Ovary (tissue), 1 donor: ENCODE data around the gene LSM12.

Source experiments
- EP300 ChIP-seq: sonication (generic); formaldehyde crosslinking; IDR thresholded peaks from one replicate; pipeline ENCODE4 v1.6.1; 2017; ENCODE audit warnings: antibody characterized with exemption
- POLR2A ChIP-seq: fragments of 450-650 bp; IDR thresholded peaks from one replicate; pipeline ENCODE4 v1.6.1; 2017; ENCODE audit warnings: antibody characterized with exemption, mild to moderate bottlenecking, moderate library complexity

DNA sequence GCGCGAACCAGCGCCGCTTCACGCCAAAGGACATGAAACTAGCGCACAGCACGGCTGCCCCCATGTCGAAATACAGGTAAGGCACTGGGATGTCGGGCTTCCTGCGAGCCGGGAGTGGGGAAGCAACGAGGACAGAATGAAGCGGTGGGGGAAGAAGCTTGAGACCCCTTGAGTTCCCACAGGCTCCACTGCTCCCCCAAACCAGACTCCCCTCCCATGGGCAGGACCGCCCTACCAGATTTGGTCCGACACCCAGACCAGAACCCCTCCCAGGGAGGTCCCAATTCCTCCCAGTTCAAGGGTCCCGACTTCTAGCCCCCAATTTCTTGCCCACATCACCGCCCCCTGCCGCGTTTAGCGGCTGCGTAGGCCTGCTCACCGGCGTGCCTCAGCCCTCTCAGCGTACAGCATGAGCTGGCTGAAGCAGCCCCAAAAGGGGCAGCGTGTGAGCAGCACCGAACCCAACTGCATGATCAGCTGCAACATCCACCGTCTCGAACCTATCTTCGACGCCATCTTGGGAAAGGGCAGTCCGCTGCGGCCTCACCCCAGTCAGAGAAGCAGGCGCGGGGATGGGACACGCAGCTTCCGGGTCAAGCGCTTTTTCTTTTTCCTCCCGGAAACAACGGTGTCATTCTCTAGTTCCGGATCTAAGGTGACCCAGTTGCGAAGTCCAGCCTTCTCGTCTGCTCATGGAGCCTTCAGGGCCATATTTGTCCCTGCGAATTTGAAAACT, 51.9 kb downstream of the LSM12 start, which contains the start of gene TMEM101:
- TF ChIP-seq POLR2A (peak; percentile 23), EP300 (no peak)
